ENCODE measurements around the gene LDLR.
A peak's percentile ranks its signal among the peaks of the same experiment; 100 is the strongest.

The LDLR gene

DNA sequence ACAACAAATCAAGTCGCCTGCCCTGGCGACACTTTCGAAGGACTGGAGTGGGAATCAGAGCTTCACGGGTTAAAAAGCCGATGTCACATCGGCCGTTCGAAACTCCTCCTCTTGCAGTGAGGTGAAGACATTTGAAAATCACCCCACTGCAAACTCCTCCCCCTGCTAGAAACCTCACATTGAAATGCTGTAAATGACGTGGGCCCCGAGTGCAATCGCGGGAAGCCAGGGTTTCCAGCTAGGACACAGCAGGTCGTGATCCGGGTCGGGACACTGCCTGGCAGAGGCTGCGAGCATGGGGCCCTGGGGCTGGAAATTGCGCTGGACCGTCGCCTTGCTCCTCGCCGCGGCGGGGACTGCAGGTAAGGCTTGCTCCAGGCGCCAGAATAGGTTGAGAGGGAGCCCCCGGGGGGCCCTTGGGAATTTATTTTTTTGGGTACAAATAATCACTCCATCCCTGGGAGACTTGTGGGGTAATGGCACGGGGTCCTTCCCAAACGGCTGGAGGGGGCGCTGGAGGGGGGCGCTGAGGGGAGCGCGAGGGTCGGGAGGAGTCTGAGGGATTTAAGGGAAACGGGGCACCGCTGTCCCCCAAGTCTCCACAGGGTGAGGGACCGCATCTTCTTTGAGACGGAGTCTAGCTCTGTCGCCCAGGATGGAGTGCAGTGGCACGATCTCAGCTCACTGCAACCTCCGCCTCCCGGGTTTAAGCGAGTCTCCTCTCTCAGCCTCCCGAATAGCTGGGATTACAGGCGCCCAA, at the start of gene LDLR:
Gene LDLR, plus strand, starts transcription at position 210 of the 760 bp plus-strand sequence. Its CDS starts 86 bp downstream, at position 296.
- DNase-seq (ENCODE audit: low read depth): peak; percentile 75

DNA sequence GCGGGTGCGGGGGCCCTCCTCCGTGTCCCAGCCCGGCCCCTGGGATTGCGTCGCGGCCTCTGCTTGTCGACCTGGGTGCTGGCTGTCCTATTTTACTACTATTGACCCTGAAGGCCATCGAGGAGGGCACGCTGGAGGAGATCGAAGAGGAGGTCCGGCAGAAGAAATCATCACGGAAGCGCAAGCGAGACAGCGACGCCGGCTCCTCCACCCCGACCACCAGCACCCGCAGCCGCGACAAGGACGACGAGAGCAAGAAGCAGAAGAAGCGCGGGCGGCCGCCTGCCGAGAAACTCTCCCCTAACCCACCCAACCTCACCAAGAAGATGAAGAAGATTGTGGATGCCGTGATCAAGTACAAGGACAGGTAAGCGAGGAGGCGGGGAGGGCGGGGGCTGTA, 48.1 kb upstream of the LDLR start:
- no peak for DNase-seq (ENCODE audit: low read depth)

DNA sequence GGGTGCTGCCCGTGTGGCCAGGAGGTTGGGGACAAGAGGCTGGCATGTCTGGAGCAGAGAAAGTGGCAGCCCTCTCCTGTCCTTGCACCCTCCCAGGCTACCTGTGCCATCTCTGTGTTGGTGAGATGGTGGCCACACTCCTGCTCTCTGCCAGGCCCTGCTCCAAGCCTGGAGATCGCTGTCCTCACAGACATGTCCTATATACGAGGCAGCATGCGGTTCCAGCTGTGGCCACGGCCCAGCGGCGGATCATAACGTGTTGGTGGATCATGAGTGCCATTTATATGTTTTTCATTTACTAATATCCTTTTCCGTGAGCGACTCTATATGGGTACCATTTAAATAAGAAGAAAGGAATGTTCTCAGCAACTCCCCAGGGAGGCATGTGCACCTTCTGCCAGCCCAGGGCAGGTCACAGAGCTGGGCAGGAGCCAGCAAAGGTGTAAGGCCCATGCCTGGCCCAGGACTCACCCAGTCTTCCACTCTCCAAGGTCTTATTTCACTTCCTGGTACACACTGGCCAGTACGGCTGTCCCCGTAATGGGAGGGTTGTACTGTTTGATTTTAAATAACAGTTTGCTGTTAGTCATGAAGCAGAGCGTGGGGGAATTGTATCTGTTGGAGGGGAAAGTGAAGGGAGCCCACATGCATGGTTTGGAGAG, 47.2 kb upstream of the LDLR start:
- no peak for DNase-seq (ENCODE audit: low read depth)

DNA sequence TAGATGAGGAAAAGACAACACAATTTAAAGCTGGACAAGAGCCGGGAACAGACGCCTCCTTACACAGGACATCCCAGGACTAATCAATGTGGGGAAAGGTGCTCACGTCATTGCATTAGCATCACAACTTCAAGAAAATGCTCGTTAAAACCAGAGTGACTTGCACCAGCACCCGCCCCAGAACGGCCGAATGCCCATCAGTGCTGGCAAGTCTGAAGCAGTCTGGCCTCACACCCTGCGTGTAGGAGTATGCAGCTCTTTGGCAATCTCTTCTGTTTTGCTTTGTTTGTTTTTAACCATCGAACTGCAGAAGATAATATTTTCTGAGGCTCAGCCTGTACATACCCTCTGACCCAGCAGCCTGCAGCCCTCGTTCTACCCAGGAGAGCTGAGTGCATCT, 44.8 kb upstream of the LDLR start:
- DNase-seq (ENCODE audit: low read depth): no peak

DNA sequence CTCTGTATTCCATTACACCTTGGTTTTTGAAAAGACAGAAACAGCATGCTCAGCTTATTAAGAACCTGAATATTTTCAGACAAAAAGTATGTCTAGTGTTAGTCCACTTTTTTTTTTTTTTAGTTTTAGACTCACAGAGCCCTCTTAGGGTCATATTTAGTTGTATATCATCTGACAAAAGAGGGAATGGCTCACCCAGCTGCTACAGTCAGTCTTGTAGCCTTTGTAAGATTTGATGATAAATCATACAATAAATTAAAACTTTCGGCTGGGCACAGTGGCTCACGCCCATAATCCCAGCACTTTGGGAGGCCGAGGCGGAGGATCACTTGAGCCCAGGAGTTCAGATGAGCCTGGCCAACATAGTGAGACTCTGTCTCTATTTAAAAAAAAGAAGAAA, 43.7 kb upstream of the LDLR start:
- DNase-seq (ENCODE audit: low read depth): no peak

DNA sequence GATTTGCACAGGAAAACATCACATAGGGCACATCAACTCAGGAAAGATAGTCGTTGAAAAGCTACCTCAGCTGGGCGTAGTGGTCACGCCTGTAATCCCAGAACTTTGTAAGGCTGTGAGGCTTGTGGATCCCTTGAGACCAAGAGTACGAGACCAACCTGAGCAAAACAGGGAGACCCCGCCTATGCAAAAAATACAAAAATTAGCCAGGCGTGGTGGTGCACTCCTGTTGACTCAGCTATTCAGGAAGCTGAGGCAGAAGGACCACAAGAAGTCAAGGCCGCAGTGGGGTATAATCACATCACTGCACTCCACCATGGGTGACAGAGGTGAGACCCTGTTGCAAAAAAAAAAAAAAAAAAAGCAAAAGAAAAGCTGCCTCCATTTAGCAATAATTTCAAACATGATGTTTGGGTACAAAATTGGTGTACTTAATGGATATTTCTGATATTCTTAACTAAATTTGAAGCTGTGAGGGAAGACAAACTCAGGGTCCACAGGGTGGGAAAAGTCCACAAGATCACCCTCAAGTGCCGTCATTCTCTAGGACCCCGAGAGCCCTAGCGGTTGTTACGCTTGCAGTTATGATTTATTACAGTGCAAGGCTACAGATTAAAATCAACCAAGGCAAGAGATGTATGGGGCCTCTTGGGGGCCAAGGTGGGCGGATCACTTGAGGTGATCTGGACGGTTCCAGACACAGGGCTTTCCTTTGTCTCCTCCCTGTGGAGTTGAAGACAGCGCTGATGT, 42.5 kb upstream of the LDLR start:
- no peak for DNase-seq (ENCODE audit: low read depth)

DNA sequence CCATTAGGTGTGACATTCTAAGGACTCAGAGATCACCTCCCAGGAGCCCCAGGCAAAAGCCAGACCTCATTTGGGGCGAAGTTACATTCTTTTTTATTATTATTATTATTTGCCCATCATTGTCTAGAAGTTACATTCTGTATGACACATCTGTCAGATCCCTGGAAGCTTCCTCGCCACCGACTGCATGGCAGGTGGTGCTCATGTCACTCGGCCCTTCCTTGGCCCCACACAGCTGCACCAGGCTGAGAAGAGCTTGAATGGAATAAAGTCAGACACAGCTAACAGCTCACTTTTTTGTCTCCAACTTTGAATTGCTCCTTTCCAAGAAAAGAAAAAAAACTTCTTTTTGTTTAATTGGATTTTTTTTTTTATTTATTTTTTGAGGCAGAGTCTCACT, 41.4 kb upstream of the LDLR start:
- DNase-seq (ENCODE audit: low read depth): no peak

DNA sequence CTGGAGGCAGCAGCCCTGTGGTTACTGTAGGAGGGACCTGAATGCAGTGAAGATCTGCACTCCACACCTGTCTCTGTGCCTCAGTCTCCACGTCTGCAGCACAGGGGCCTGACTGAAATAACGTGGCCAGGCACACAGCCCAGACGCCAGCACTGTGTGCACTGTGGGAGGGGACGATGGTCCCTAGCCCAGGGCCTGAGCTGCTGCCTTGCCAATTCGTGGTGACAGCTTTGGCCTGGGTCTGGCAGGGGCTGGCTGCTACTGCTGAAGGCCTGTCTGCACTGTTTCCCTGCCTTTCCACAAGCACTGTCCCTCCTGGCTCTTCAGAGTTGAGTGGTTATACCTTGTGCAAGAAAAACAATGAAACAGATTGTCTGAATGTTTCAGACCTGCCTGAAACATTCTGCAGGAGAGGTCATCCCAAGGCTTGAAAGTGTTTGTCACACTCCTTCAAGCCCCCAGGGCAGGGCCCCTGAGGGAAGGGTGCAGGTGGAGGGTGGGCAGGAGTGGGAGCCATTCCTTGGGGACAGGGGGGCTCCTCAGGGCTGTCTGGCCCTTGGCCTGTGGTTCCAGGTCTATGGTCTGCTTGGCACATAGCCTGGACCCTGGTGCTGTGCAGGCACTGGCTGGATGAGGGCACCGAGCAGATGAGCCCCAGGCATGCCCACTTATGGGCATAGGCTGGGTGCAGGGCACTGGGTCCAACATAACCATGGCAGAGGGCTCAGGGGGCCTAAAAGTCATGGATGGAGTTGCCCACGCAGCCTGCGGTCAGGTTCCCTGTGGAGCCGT, 38.7 kb upstream of the LDLR start:
- no peak for DNase-seq (ENCODE audit: low read depth)

DNA sequence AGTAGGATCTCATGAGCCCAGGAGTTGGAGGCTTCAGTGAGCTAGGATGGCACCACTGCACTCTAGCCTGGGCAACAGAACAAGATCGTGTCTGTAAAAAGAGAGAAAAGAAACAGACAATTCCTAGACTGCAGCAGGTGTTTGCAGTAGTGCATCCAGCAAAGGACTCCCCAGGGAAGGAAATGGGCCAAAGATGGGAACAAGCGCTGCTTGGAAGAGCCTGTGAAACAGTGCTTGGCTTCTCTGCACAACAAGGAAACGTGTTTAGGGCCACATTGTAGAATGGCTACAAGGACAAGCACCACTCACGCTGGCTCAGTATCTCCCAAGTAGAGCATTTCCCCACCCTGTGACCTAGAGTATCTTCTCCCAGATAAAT, 35.5 kb upstream of the LDLR start:
- DNase-seq (ENCODE audit: low read depth): no peak

DNA sequence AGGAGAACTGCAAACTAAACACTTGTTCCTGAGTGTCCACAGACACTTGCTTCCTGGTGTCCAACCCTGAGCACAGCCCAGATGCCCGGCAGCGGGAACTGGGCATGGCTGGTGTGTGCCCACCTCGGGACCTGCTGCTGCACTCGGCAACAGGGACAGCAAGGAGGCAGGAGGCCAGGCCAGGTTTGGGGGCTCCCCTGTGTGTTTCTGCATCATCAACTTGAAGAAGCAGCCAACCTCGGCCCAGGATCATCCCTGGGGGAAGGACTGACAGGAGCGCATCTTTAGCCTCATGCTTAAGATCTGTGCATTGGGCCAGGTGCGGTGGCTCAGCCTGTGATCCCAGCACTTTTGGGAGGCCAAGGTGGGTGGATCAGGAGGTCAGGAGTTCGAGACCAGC, 35.1 kb upstream of the LDLR start:
- DNase-seq (ENCODE audit: low read depth): no peak

DNA sequence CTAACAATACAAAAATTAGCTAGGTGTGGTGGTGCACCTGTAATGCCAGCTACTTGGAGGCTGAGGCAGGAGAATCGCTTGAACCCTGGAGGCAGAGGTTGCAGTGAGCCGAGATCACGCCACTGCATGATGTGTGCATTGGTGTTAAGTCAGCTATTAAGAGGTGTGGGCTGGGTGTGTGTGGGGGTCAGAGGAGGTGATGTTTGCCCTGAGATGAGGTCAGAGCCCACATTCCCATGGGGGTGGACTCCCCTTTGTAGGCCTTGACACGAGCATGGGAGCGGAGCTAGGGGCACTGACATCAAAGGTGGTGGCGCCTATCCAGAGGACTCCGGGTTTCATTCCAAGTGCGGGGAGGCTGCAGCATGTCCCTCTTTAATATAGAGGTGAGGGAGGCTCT, 34.6 kb upstream of the LDLR start:
- DNase-seq (ENCODE audit: low read depth): no peak

DNA sequence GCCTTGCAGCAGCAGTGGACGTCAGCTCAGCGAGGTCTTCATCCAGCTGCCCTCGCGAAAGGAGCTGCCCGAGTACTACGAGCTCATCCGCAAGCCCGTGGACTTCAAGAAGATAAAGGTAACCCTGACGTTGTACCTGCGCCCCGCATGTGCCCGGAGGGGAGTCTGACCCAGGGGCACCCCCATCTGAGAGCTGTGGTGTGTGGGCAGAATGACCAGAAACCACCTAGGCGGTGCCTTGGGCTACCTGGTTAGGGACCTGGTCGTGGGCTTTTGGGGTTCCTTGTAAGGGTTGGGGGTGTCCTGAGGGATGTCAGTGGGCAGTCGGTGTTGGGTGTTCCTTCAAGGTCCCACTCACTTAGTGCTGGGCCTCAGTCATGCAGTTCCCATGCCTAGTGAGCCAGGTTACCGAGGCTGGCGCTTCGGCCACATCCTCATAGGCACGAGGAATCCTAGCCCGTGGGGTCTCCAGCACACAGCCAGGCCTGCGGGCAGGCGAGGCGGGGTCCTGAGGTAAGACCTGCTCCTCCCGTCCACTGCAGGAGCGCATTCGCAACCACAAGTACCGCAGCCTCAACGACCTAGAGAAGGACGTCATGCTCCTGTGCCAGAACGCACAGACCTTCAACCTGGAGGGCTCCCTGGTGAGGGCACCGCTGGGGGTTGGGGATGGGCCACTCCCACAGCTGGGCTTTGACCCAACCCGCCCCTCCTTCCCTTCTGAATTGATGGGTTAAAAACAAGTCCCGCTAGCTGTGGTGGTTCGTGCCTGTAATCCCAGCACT, 30.8 kb upstream of the LDLR start:
- DNase-seq (ENCODE audit: low read depth): no peak

DNA sequence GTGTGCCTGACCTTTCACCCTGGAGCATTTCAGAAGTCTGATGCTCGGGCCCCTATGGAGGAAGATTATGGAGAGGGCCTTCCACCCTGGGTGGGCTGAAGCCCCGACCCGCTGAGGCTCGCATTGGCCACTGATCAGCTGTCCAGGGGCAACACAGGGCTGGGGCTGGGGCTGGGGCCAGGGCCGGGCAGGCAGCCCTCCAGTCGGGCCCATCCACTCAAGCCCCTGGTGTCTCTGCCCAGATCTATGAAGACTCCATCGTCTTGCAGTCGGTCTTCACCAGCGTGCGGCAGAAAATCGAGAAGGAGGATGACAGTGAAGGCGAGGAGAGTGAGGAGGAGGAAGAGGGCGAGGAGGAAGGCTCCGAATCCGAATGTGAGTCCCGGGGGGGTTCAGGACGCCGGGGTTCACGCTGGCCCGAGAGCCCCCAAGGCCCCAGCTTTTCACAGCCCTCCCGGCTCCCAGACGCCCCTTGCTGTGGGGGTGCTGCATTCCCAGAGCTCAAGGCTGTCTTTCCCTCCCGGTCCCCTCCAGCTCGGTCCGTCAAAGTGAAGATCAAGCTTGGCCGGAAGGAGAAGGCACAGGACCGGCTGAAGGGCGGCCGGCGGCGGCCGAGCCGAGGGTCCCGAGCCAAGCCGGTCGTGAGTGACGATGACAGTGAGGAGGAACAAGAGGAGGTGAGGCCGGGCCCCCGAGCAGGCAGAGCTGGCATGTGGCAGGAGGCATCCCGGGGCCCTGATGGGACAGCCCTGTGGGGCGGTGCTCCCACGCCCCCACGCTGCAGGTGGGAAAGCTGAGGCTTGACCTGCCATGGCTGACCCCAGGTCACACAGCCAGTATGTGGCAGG, 29.5 kb upstream of the LDLR start:
- no peak for DNase-seq (ENCODE audit: low read depth)

DNA sequence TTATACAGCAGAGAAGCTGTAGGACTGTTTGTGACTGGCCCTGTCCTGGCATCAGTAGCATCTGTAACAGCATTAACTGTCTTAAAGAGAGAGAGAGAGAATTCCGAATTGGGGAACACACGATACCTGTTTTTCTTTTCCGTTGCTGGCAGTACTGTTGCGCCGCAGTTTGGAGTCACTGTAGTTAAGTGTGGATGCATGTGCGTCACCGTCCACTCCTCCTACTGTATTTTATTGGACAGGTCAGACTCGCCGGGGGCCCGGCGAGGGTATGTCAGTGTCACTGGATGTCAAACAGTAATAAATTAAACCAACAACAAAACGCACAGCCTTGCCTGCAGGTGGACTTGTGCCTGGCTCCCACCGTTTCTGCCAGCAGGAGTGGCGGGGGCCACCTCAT, 27.3 kb upstream of the LDLR start:
- DNase-seq (ENCODE audit: low read depth): no peak

DNA sequence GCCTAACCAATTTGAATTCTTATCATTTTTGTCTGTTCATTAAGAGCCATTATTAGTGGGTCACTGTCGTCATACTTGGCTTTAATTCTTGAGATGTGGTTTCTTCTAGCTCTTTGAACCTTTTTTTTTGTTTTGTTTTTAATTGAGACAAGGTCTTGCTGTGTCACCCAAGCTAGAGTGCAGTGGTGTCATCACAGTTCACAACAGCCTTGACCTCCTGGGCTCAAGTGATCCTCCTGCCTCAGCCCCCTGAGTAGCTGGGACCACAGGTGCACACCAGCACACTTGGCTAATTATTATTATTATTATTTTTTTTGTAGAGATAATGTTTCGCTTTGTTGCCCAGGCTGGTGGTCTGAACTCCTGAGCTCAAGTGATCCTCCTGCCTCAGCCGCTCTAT, 25.8 kb upstream of the LDLR start:
- DNase-seq (ENCODE audit: low read depth): no peak

DNA sequence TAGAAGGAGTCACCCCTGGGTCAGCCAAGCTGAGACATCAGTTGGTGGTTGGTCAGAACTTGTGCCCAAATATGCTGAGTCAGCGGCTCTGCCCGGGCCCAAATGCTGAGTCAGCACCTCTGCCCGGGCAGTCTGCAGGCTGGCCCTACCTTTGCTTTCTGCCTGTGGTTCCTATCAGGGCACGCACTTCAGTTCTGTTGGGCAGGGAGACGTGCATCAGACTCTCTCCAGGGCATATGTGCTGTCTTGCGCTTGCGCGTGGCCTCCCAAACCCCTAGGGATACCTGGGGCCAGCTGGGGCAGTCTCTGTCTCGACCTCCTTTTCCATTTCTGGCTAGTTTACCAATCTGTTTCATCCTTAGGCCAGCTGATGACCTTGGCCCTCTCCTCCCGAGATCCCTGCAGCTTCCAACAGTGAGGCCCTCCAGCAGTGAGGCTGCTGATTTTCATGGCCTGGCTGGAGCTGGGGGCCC, 24.4 kb upstream of the LDLR start:
- DNase-seq (ENCODE audit: low read depth): no peak

DNA sequence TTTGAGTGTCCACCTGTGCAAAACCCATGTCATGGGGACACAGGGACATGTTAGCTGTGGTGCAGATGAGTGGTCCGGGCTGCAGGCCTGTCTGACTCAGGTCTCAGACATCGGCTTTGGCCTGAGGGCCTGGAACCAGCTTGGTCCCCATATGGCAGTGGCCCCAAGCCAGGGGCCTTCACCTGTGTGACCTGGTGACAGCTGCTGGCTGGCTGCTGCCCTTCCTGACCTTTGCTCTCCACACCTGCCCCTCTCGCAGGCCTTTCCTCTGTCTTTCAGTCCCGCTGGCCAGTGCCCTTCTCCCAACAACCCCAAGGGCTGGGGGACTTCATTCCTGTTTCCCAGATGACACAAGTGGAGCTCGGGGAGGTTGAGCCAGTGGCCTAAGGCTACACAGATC, 22.9 kb upstream of the LDLR start:
- DNase-seq (ENCODE audit: low read depth): no peak

DNA sequence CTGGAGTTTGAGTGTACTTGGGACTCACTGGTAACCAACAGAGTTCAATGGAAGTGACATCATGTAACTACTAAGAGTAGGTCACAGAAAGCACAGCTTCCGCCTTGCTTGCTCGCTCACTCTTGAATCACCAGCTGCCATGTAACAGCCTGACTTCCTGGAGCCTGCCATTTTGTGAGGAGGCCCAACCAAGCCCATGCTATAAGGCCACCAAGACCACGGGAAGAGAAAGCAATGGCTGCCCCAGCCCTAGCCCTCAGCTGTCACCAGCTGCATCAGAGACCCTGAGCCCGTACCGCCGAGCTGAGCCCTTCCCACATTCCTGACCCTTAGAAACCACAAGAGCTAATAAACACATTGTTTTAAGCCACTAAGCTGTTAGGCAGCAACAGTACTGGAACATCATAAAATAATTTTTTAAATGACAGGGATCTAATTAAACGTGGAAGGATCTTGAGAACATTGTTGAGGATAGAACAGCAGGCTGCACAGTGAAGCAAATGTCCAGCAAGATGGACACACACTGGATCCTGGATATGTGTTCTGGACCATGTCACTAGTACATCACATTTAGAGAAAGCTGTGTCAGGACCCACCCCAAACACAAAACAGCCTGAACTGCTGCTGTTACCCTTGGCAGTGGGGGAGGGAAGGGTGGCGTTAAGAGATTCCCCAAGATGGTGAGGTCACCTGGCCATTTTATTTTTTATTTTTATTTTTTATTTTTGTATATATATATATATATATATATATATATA, 21.7 kb upstream of the LDLR start:
- DNase-seq (ENCODE audit: low read depth): no peak

DNA sequence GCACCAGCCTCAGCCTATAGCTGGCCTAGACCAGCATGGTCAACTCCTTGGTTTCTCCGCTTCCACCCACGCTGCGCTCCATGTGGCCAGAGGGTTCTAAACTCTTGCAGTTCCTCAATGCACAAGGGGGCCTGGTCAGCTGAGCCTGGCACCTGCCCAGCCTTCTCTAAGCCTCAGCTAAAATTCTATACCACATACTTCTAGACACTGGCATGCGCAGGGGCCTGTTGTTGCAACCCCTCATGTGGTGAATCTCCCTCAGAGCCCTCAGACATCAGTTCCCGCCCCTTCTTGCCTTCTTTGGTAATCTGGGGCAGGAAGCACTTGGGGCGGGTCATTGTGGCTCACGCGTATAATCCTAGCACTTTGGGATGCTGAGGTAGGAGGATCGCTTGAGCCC, 19.7 kb upstream of the LDLR start:
- DNase-seq (ENCODE audit: low read depth): no peak

DNA sequence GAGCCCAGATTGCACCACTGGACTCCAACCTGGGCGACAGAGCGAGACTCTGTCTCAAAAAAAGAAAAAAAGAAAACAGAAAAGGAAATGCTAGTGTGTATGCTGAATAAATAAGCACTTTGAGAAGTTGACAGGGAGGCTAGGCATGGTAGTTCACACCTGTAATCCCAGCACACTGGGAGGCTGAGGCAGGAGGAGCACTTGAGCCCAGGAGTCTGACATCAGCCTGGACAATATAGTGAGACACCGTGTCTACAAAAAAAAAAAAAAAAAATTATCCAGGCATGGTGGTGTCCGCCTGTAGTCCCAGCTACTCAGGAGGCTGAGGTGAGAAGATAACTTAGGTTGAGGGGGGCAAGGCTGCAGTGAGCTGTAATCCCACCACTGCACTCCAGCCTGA, 19.1 kb upstream of the LDLR start:
- DNase-seq (ENCODE audit: low read depth): no peak

All from HS-27A (cell line).